ENCODE results near the gene AP3D1. TPM values are rescaled to one million over a fixed set of nuclear protein-coding genes. Genes with fewer than 3 reads are reported as not detected.
"Not testable (repeated sequence)": the region's sequence is repeated elsewhere in the genome, so short reads cannot be mapped to it uniquely, and the experiment has no call there.

The AP3D1 gene
- polyA plus RNA-seq, 1 donor, result 110 TPM

DNA sequence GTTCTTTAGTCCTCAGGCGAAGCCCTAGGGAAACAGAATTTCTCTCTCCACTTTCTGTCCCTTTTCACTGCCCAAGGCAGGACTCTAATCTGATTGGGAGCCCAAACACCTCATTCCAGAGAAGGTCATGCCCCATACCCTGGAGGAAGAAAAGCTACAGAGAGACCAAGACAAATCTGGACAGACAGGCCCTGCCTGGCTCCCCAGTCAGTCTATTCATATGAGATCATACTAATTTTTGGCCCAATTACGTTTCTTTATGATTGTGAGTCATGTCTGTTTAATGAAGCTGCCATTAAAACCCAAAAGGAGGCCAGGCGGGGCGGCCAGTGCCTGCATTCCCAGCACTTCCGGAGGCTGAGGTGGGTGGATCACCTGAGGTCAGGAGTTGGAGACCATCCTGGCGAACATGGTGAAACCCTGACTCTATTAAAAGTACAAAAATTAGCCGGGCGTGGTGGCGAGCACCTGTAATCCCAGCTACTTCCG lies 3.3 kb upstream of the AP3D1 start:
- no peak for DNase-seq

DNA sequence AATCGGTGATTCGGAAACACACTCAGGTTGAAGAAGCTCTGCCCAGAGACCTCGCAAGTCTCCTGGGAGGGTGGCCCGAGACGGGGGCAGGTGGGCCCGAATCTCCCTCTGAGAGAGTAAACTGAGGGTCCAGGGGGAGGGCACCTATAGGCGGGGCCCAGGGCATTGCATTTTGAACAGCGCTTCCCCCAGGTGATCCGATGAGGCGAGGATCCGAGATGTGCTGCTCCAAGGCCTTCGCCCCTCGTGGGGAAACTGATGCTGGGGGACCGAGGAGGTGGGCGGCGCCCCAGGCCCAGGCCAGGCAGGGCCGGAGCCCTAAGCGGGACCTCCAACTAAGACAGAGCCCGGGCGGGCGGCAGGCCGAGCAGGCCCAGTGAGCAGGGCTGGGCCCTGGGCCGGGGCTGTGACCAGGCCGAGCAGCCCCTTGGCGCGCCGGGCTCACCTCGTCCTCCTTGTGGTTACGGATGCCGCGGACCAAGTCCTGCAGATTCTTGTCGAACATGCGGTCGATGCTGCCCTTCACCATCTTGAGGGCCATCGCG lies 500 bp downstream of the AP3D1 start:
- DNase-seq, result no peak

DNA sequence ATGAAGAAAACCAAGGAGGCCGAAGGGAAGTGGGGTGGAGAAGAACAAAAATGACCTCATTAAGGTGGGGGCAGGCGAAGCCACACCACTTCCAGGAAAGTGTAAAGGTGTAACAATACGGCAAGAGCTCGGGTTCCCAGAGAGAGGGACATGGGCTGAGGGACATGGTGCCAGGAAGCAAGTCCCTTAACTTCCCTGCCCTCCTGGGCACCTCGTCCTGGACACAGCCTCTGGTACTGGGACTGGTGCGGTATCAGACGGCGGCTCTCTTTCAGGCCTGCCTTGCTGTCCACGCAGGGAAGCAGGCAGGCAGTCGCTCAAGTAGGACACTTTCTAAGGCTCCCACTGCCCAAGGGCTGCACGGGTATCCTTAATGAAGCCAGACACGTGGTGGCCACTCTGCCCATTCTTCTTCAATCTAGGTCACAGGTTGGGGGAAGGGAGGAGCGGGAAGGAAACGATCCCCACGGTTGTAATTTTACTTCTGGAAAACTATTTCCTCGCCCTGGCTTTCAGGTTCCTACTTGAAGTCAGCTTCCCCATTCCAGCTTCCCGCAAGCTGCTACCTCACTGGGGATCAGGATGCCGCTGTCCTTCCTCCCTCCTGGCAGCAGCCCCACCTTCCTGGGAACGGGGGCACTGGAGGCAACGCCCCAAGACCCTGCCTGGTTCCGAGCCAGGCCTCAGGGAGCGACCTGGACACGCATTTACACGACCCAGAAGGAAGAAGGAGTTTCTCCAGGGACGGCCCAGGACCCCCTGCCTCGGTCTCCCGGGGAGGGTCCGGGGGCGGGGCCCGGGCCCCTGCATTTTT lies 1.2 kb downstream of the AP3D1 start:
- no peak for DNase-seq

DNA sequence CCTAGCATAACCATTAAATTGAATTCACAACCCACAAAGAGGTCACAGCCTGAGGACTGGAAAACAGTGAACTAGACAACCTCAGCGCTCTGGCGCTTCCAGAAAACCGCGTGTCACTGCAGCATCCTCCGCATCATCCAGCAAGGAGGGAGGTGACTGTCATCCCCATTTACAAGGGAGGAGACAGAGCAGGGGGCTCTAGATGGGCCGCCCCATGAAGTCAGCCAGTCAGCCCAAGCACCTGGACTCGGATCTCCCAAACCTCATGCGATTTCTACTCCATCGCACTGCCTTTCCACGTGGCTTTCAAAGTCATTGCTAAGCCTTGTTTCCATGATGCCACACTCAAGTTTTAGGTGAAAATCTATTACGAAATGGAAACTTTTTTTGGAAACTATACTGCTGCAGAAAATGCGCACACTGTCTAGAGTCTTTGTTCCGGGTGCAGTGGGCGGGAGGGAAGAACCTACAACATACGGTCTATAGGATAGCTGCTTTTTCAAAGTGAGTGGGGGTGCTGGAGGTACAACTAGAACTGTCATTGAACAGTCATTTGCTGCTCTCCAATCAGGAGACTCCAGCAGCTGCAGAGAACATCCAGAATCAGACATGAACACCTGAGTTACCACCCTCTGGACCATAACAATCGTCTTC lies 2.8 kb downstream of the AP3D1 start:
- DNase-seq, result no peak

DNA sequence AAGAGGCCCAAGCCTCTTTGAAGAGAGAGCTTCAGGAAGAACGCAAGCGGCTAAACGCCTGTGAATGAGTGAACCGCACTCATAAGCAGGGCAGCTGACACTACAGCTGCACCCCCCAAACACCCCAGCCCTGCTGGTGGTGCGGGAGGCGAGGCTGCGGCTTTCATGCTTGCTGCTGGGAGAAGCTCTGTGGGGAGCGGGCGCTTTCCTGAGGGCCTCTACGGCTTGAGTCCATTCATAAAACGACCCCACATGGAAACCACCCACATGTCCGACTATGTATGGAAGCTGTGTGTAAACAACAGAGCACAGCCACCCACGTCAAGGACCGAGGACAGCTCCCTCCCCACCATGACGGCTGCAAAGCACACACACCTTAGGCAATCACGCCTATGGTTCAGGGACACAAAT lies 5.5 kb downstream of the AP3D1 start:
- DNase-seq, result no peak

DNA sequence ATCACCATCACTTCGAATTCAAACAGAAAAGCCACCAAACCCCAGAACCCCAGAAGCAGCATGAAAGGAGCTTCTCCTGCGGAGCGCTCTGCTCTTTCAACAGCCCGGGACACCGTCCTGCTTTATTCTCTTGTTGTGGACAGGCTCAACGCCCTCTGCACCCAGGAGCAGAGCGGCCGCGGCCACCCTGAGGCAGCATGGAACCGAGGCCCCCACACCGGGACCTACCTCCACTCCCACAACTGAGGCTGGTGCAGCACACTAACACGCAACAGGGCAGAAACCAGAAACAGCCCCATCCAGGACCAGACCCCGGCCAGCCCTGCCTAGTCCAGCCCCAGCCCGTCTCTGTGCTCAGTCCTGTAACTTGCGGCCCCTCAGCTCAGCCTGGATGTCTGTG lies 7.2 kb downstream of the AP3D1 start:
- DNase-seq, result no peak

DNA sequence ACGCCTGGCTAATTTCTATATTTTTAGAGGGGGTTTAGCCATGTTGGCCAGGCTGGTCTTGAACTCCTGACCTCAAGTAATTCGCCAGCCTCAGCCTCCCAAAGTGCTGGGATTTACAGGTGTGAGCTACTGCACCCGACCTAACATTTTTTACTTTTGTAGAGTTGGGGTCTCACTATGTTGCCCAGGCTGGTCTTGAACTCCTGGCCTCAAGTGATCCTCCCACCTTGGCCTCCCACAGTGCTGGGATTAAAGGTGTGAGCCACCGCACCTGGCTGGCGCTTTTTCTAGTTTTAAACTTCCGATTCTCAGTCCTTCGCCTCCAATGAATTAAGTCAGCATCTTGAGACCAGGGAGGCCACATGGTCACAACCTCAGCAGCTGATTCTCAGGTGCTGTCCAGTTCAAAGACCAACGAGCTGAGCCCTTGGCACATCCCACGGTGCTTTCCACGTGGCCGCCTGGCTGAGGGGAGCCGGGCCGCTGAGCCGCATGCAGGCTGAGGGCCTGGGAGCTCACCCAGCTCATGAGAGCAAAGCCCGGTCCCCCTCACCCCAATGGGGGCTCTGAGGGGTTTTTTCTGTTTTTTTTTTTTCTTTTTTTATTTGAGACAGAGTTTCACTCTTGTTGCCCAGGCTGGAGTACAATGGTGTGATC lies 9.1 kb downstream of the AP3D1 start:
- DNase-seq, result no peak

DNA sequence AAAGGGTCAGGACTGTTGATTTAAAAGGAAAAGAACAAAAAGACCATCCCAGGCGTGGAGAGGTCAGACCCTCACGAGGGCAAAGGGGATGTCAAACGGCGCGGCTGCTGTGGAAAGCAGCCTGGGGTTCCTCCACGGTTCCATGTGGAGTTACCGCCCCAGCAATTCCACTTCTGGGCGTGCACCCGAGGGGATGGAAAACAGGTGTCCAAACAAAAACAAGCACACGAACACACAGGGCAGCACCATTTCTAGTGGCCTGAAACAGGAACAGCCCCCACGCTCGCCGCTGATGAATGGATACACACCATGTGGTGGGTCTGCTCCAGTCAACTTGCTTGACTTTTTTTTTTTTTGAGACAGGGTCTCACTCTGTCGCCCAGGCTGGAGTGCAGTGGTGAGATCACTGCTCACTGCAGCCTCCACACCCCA lies 11.2 kb downstream of the AP3D1 start:
- no peak for DNase-seq

DNA sequence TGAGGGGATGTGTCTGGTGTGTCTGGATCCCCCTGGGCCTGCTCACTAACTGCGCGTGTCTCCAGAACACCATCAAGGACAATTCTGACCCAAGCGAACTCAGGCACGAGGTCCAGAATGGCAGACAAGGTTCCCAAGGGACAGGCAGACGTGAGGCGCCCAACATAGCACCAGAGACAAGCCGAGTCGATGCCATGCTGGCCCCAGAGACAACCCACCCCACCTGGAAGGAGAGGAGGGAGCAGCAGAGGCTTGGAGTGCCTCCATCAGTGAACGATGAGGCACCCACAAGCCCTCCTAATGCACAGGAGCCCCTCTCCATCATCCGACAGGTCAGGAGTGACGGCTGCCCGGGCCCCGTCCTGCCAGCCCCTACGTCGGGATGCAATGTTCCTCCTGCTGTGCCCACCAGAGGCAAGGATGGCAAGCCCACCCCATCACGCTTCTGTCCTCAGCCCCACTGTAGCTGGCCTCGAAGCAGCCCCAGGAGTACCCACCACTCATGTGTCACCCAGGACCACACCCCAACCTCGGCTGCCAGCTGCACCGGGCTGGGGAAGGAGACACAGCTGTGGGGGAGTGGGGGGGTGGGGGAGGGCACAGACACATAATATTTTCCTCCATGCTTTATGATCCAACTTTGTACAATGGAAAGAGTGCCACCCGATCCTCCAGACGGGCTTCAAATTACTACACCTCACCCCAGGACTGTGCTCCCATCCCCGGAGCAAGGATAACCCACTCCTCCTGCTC lies 11.8 kb downstream of the AP3D1 start:
- no peak for DNase-seq

DNA sequence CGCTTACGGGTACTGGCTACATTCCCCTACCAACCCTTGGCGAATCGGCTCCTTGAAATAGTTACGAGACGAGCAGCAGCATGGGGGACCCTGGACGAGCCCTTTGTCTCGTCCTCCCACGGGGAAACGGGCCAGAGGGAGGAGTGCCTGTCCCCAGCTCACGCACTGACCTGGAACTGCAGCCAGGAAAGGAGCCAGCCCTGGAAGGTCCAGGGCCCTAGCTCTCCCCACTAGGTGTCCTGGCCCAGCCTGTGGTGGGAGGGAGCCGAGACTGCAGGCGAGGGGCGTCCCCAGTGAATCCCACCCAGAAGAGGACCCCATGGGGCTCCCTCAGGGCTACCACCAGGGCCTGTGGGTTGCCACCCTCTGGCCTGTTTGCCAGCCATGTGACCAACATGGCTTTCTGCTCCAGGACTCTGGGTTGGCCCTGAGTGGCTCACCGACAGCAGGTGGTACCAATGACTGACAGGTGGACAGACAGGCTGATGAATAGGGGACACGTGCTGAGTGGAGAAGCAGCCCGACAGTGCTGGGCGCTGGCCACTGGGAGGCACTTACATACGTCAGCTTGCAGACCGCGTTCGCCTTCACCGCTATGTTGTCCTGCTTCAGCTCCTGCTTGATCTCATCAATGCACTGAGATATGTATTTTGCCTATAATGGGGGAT lies 13.2 kb downstream of the AP3D1 start:
- DNase-seq, result no peak

DNA sequence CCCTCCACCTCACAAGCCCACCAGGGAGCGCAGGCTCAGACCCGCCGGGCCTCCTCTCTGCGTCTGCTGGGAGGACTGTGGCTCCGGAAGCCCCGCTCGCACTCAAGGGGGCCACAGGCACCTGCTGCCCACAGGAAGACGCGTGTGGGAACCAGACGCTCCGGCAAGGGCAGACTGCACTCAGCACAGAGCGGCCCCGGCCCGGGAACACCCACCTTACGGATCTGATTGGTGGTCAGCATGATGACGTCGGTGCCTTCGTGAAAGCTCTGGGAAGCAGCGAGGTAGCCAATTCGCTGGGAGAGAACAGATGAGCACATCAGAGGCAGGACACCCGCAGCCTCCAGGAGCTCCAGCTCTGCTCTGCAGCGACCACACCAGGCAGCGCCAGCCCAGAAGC lies 14.6 kb downstream of the AP3D1 start:
- DNase-seq, result no peak

DNA sequence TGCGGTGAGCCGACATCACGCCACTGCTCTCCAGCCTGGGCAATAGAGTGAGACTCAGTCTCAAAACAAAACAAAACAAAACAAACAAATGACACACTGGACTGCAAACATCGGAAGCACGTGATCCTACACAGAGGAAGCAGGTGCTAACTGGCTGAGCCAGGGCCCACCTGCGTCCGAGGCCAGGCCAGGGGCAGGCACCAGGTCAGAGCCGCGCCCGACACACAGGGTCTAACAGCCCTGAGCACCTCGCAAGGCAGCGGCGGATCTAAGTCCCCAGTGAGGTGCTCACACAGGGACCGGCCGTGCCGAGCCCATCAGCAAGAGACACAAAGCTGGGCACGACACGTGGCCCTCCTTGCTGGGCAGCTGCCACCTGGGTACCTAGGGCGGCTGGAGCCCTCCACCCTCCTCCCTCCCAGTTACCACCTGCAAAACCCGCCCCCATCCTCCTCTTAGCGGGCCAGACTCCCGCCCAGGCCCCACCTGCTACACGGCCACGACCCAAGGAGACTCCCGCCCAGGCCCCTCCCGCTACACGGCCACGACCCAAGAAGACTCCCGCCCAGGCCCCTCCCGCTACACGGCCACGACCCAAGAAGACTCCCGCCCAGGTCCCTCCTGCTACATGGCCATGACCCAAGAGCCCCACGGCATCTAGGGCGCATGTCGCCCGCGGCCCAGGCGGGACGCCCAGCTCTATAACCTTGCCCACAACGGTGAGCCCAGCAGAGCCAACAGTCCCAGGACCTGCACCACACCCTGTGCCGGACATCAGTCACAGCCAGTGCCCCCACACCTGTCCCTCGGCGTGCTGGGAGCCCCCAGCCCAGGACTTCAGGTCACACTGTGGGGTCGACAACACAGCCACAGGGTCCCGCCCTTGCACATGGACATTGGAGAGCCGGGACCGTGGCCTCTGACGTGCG lies 15.6 kb downstream of the AP3D1 start:
- no peak for DNase-seq

DNA sequence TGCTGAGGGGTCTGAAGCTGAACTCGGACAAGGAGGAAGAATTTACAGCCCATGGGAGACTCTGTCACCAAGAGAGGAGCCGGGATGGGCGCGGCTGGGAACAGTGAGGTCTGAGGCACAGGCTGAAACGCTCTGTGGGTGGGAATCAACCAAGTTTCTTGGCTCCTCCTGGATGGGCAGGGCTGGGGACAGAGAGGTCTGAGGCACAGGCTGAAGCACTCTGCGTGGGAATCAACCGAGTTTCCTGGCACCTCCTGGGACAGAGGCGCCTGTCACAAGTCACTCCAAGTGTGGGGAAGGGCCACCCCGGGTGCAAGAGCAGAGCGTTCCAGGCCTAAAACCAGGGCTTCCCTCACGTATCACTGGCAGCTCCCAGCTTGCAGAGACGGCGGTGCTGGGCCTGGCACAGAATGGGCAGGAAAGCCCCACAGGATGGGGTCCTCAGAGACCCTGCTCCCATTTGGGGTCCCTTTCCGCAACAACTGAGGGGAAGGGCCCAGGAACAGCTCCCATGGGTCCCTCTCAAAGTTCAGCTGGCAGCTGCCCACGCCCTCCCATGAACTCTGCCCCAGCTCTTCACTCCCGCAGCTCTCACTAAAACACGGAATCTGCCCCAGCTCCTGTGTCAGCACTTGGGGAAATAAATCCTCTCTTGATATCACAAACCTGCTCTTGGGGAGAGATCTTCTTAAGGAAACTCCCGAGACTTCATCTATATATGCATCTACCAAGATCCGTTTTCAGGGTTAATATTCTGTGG lies 18.5 kb downstream of the AP3D1 start:
- DNase-seq, result no peak

DNA sequence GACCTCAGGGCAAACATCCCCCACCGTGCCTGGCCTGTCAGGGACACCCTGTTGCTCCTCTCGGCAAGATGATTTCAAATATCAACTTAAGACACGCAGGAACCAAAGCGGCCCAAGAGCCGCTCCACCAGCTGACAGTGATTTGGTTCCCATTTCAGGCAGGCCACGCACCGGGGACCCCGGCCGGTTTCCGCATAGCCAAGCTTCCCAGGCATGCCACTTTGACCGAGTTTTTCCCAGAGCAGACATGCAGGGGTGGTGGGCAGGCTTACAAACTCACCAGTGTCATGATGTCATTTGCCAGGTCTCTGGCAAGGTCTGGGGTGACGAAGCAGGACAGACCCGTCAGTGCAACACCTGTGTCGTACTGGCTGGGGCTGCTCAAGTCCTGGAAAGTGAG lies 19.2 kb downstream of the AP3D1 start:
- DNase-seq, result no peak

DNA sequence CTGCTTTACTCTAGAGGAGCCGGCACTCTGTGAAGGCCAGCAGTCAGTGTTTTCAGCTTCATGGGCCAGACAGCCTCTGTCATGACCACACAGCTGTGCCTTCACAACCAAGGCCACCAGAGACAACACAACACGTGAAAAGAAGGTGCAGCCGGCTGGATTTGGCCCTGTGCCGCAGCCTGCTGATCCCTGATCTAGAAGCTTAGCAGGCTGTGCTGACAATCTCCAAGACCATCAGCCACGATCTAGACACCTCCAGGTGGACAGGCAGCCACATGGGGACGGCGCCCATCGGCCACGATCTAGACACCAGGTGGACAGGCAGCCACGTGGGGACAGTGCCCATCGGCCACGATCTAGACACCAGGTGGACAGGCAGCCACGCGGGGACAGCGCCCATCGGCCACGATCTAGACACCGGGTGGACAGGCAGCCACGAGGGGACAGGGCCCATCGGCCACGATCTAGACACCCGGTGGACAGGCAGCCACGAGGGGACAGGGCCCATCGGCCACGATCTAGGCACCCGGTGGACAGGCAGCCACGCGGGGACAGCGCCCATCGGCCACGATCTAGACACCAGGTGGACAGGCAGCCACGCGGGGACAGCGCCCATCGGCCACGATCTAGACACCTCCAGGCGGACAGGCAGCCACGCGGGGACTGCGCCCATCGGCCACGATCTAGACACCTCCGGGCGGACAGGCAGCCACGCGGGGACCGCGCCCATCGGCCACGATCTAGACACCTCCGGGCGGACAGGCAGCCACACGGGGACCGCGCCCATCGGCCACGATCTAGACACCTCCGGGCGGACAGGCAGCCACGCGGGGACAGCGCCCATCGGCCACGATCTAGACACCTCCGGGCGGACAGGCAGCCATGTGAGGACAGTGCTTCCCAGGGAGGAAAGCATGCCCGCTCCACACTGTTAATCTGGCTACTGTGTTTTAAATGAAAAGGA lies 20.1 kb downstream of the AP3D1 start:
- DNase-seq, result not testable (repeated sequence)

DNA sequence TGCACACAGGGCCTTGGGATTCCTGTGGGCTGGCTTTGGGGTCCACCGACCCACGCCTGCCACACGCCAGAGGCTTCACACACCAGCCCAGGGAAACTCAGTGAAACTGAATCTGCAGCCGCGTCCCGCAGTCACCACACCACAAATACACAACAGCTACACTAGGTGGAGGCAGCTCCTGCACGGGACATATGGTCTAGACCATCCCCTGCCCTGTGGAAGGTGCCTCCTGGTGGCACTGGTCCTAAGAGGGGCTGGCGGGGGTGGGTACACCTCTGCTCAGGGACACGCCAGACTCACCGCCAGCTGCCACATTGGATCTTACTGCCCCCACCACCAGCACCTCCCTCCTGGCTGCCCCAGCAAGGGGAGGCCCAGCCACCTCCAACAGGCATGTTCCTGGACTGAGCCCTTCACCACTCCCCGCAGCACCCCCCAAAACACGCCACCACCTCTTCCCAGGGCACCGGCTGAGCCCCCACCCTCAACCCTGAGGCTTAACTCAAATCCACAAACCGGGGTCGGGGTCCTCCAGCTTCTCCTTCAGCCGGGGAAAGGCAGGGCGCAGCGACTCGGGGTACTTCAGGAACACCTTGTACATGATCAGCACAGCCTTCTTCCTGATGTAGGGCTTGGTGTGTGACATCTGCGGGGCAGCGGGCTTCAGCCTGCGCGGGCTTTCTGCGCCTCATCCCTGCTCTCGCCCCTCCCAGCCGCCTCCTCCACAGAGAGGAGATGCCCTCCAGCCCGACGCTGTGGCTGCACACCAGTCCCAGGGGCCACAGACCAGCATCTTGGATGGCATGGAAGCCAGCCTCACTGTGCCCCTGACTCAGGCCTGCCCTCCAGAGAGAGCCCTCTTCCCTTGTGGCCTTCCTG lies 21.2 kb downstream of the AP3D1 start:
- no peak for DNase-seq

DNA sequence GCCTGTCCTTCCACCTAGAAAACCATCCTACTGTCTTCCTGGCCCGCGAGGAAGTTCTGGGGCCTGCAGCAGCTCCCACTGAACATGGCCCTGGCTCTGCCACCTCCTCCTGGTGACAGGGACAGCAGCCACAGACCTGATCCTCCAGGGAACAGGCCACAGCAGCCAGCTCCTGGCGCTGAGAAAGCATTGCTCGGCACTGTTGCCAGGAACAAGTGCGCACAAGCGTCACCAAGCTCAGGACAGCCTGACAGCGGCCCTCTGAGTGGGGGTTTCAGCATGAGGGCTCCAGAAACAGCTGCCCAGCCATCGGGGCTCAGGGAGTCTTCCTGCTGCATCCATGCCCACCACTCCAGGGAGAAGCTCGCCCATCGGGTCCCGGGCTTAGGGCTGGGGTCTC lies 21.9 kb downstream of the AP3D1 start:
- DNase-seq, result no peak

All from left kidney (tissue), 2 donors.